CD8-positive, alpha-beta memory T cell (primary cell): ENCODE measurements around the gene PTGIS. TPM values are rescaled to one million over a fixed set of nuclear protein-coding genes. Genes with fewer than 3 reads are reported as not detected.
A peak's percentile ranks its signal among the peaks of the same experiment; 100 is the strongest.

Experiments used
- CTCF ChIA-PET: fragments of 350-600 bp; sonication (Branson Sonifier 250); formaldehyde crosslinking; loops from one replicate; lab custom pipeline; 2021; ENCODE audit warnings: antibody characterized with exemption; lab: Charles Lee
- POLR2A ChIA-PET: fragments of 350-600 bp; sonication (Branson Sonifier 250); formaldehyde crosslinking; loops from one replicate; lab custom pipeline; 2021; ENCODE audit warnings: antibody characterized with exemption; lab: Charles Lee
- DNase-seq, 5 donors: peaks; one replicate each; pipeline versions ENCODE4 v3.0.0 to v3.0.0-alpha.2; 2020 to 2022; ENCODE audit warnings: mixed read lengths in 1 of 5
- H3K27ac ChIP-seq: one replicate; pipeline ENCODE4 v1.7.0; 2013; ENCODE audit warnings: low read depth, mild to moderate bottlenecking, low read length, moderate library complexity
- H3K27me3 ChIP-seq: 2 replicates; pipeline ENCODE4 v1.7.0; 2013; ENCODE audit warnings: low read length, mild to moderate bottlenecking; ENCODE audit not compliant: insufficient read depth, poor library complexity, severe bottlenecking
- H3K36me3 ChIP-seq: 2 replicates; pipeline ENCODE4 v1.7.0; 2013; ENCODE audit warnings: mild to moderate bottlenecking, low read length, moderate library complexity; ENCODE audit not compliant: insufficient read depth
- H3K4me1 ChIP-seq: 2 replicates; pipeline ENCODE4 v1.7.0; 2013; ENCODE audit warnings: mild to moderate bottlenecking, low read length, moderate library complexity; ENCODE audit not compliant: insufficient read depth
- H3K4me3 ChIP-seq: 2 replicates; pipeline ENCODE4 v1.7.0; 2013; ENCODE audit warnings: mild to moderate bottlenecking, low read length
- H3K9me3 ChIP-seq: 2 replicates; pipeline ENCODE4 v1.7.0; 2013; ENCODE audit warnings: mild to moderate bottlenecking, low read length
- H3K27ac Mint-ChIP-seq, 8 donors: one replicate each; pipeline ENCODE4 v1.8.0; 2020 to 2021; ENCODE audit warnings: mixed read lengths in 8 of 8, mild to moderate bottlenecking in 6 of 8, inconsistent platforms in 3 of 8, moderate library complexity in 3 of 8
- H3K27me3 Mint-ChIP-seq, 2 donors: one replicate each; pipeline ENCODE4 v1.8.0; 2020 to 2021; ENCODE audit warnings: mixed read lengths in 2 of 2, mild to moderate bottlenecking in 1 of 2, moderate library complexity in 1 of 2
- H3K36me3 Mint-ChIP-seq, 3 donors: one replicate each; pipeline ENCODE4 v1.8.0; 2020 to 2021; ENCODE audit warnings: mixed read lengths in 3 of 3, inconsistent platforms in 1 of 3, mild to moderate bottlenecking in 1 of 3
- H3K4me1 Mint-ChIP-seq, 3 donors: one replicate each; pipeline ENCODE4 v1.8.0; 2020 to 2021; ENCODE audit warnings: mixed read lengths in 3 of 3, inconsistent platforms in 1 of 3, mild to moderate bottlenecking in 1 of 3
- H3K4me3 Mint-ChIP-seq, 7 donors: one replicate each; pipeline ENCODE4 v1.8.0; 2020 to 2021; ENCODE audit warnings: mixed read lengths in 7 of 7, mild to moderate bottlenecking in 6 of 7, moderate library complexity in 4 of 7, inconsistent platforms in 2 of 7
- H3K9me3 Mint-ChIP-seq, 5 donors: one replicate each; pipeline ENCODE4 v1.8.0; 2020 to 2022; ENCODE audit warnings: mixed read lengths in 5 of 5, mild to moderate bottlenecking in 3 of 5, moderate library complexity in 2 of 5, inconsistent platforms in 1 of 5
- polyA plus RNA-seq: library from polyadenylated mRNA; unstranded; fragments of 300-500 nt; fragmentation: Illumina TruSeq; gene quantifications from one replicate; pipeline ENCODE4 v1.2.3, GENCODE V29; 2021
- total RNA-seq, 2 experiments: library from RNA; stranded (reverse); gene quantifications; one replicate each; pipeline ENCODE4 v1.2.3, GENCODE V29; 2021

Gene PTGIS
- total and polyA plus RNA-seq, 3 experiments from 2014 or later, result 0.15 to 7.8 (median 7.6) TPM

- no peak for DNase-seq
- peaks cover 13% of the 10 kb centered on the region for H3K27me3 ChIP-seq
- H3K4me3 ChIP-seq, result no peak overlapping the region
- H3K4me3 Mint-ChIP-seq, result no peak overlapping the region
- no peaks in the 10 kb centered on the region for H3K9me3 Mint-ChIP-seq
- H3K27ac ChIP-seq, result no peak overlapping the region
- no peaks in the 10 kb centered on the region for H3K36me3 Mint-ChIP-seq
- no peaks in the 10 kb centered on the region for H3K9me3 ChIP-seq
- H3K4me1 Mint-ChIP-seq, result peaks cover 2 to 5% (median 3%) of the 10 kb centered on the region in 3 donors
- ChIA-PET POLR2A (interaction anchor here (0.6 kb wide), 1 partner anchor 223 kb away, joined by 7 read pairs; no protein-coding TSS in a partner anchor), CTCF (interaction anchor here (1.0 to 2.0 kb wide), 2 partner anchors 82 to 171 kb away, joined by 3 to 5 read pairs; no protein-coding TSS in a partner anchor)
- no peaks in the 10 kb centered on the region for H3K4me1 ChIP-seq
- H3K27ac Mint-ChIP-seq, result no peak overlapping the region
- no peaks in the 10 kb centered on the region for H3K36me3 ChIP-seq
- peaks cover 25 to 59% of the 10 kb centered on the region in 2 donors for H3K27me3 Mint-ChIP-seq
Measured at GRCh38 chr20:49505518-49505917, 62.4 kb downstream of the PTGIS start.

- Histone ChIP-seq H3K4me3 (no peak overlapping the region), H3K36me3 (no peaks in the 10 kb centered on the region), H3K9me3 (no peaks in the 10 kb centered on the region), H3K27ac (no peak overlapping the region), H3K4me1 (no peaks in the 10 kb centered on the region), H3K27me3 (peaks cover 3% of the 10 kb centered on the region)
- ChIA-PET POLR2A (no interaction called here), CTCF (no interaction called here)
- no peaks in the 10 kb centered on the region for H3K36me3 Mint-ChIP-seq
- H3K9me3 Mint-ChIP-seq, result no peaks in the 10 kb centered on the region
- no peak overlapping the region for H3K27ac Mint-ChIP-seq
- no peak overlapping the region for H3K4me3 Mint-ChIP-seq
- no peaks in the 10 kb centered on the region for H3K4me1 Mint-ChIP-seq
- no peak for DNase-seq
- peaks cover 18 to 44% of the 10 kb centered on the region in 2 donors for H3K27me3 Mint-ChIP-seq
Measured at GRCh38 chr20:49503176-49503575, 64.8 kb downstream of the PTGIS start.

GRCh38 chr20:49501917-49502316, 66.0 kb downstream of the PTGIS start:
- Mint-ChIP-seq H3K4me1 (no peaks in the 10 kb centered on the region), H3K27ac (peak overlapping the region in 1 of 8 donors; percentile 25), H3K4me3 (no peak overlapping the region), H3K9me3 (no peaks in the 10 kb centered on the region), H3K27me3 (peaks cover 15 to 47% of the 10 kb centered on the region in 2 donors), H3K36me3 (no peaks in the 10 kb centered on the region)
- POLR2A ChIA-PET, result no interaction called here
- CTCF ChIA-PET, result no interaction called here
- no peak for DNase-seq
- Histone ChIP-seq H3K4me3 (no peak overlapping the region), H3K4me1 (no peaks in the 10 kb centered on the region), H3K9me3 (no peaks in the 10 kb centered on the region), H3K27me3 (peaks cover 3% of the 10 kb centered on the region), H3K27ac (no peak overlapping the region), H3K36me3 (no peaks in the 10 kb centered on the region)

- peaks cover 0 to 2% (median 0%) of the 10 kb centered on the region in 5 donors for H3K9me3 Mint-ChIP-seq
- no peak overlapping the region for H3K27ac ChIP-seq
- peaks cover 9 to 27% of the 10 kb centered on the region in 2 donors for H3K27me3 Mint-ChIP-seq
- H3K27me3 ChIP-seq, result no peaks in the 10 kb centered on the region
- no peaks in the 10 kb centered on the region for H3K36me3 Mint-ChIP-seq
- no peak overlapping the region for H3K4me3 Mint-ChIP-seq
- H3K4me3 ChIP-seq, result no peak overlapping the region
- no peaks in the 10 kb centered on the region for H3K9me3 ChIP-seq
- no peaks in the 10 kb centered on the region for H3K4me1 ChIP-seq
- H3K36me3 ChIP-seq, result no peaks in the 10 kb centered on the region
- H3K27ac Mint-ChIP-seq, result no peak overlapping the region
- no peak for DNase-seq
- CTCF ChIA-PET, result interaction anchor here (1.6 kb wide), 1 partner anchor 24 kb away, joined by 5 read pairs; no protein-coding TSS in a partner anchor
- H3K4me1 Mint-ChIP-seq, result no peaks in the 10 kb centered on the region
- POLR2A ChIA-PET, result no interaction called here
Measured at GRCh38 chr20:49497398-49497669, 70.6 kb downstream of the PTGIS start.

GRCh38 chr20:49496553-49497397, 71.2 kb downstream of the PTGIS start:
- CTCF ChIA-PET, result no interaction called here
- Histone ChIP-seq H3K27ac (no peak overlapping the region), H3K9me3 (no peaks in the 10 kb centered on the region), H3K4me3 (no peak overlapping the region), H3K36me3 (no peaks in the 10 kb centered on the region), H3K4me1 (no peaks in the 10 kb centered on the region), H3K27me3 (no peaks in the 10 kb centered on the region)
- H3K27ac Mint-ChIP-seq, result no peak overlapping the region
- POLR2A ChIA-PET, result no interaction called here
- H3K9me3 Mint-ChIP-seq, result peaks cover 0 to 2% (median 0%) of the 10 kb centered on the region in 5 donors
- no peak overlapping the region for H3K4me3 Mint-ChIP-seq
- no peaks in the 10 kb centered on the region for H3K36me3 Mint-ChIP-seq
- H3K27me3 Mint-ChIP-seq, result peaks cover 12 to 31% of the 10 kb centered on the region in 2 donors
- no peak for DNase-seq
- no peaks in the 10 kb centered on the region for H3K4me1 Mint-ChIP-seq

- Mint-ChIP-seq H3K4me1 (no peaks in the 10 kb centered on the region), H3K27ac (no peak overlapping the region), H3K27me3 (peaks cover 18 to 29% of the 10 kb centered on the region in 2 donors), H3K9me3 (peaks cover 0 to 7% (median 3%) of the 10 kb centered on the region in 5 donors), H3K4me3 (no peak overlapping the region), H3K36me3 (no peaks in the 10 kb centered on the region)
- no peak overlapping the region for H3K27ac ChIP-seq
- ChIA-PET CTCF (no interaction called here), POLR2A (no interaction called here)
- no peak overlapping the region for H3K4me3 ChIP-seq
- H3K4me1 ChIP-seq, result no peaks in the 10 kb centered on the region
- no peaks in the 10 kb centered on the region for H3K9me3 ChIP-seq
- no peaks in the 10 kb centered on the region for H3K36me3 ChIP-seq
- no peak for DNase-seq
- H3K27me3 ChIP-seq, result no peaks in the 10 kb centered on the region
Measured at GRCh38 chr20:49496043-49496442, 71.9 kb downstream of the PTGIS start.

GRCh38 chr20:49490689-49491088, 77.2 kb downstream of the PTGIS start:
- Mint-ChIP-seq H3K4me1 (peaks cover 0 to under 1% (median 0%) of the 10 kb centered on the region in 3 donors), H3K9me3 (peaks cover 0 to 12% (median 7%) of the 10 kb centered on the region in 5 donors), H3K36me3 (no peaks in the 10 kb centered on the region), H3K27ac (no peak overlapping the region), H3K4me3 (no peak overlapping the region), H3K27me3 (peaks cover 54 to 59% of the 10 kb centered on the region in 2 donors)
- DNase-seq, result no peak
- H3K27ac ChIP-seq, result no peak overlapping the region
- peaks cover 6% of the 10 kb centered on the region for H3K27me3 ChIP-seq
- H3K4me1 ChIP-seq, result no peaks in the 10 kb centered on the region
- ChIA-PET POLR2A (no interaction called here), CTCF (no interaction called here)
- H3K36me3 ChIP-seq, result no peaks in the 10 kb centered on the region
- H3K4me3 ChIP-seq, result no peak overlapping the region
- H3K9me3 ChIP-seq, result no peaks in the 10 kb centered on the region

- Histone ChIP-seq H3K4me3 (no peak overlapping the region), H3K9me3 (no peaks in the 10 kb centered on the region), H3K36me3 (no peaks in the 10 kb centered on the region), H3K4me1 (no peaks in the 10 kb centered on the region), H3K27me3 (peaks cover 6% of the 10 kb centered on the region), H3K27ac (no peak overlapping the region)
- H3K9me3 Mint-ChIP-seq, result peaks cover 0 to 12% (median 7%) of the 10 kb centered on the region in 5 donors
- no peaks in the 10 kb centered on the region for H3K36me3 Mint-ChIP-seq
- H3K4me1 Mint-ChIP-seq, result peaks cover 2% of the 10 kb centered on the region in 3 donors
- no peak overlapping the region for H3K4me3 Mint-ChIP-seq
- no peak for DNase-seq
- no peak overlapping the region for H3K27ac Mint-ChIP-seq
- ChIA-PET CTCF (no interaction called here), POLR2A (no interaction called here)
- H3K27me3 Mint-ChIP-seq, result peaks cover 63 to 69% of the 10 kb centered on the region in 2 donors
Measured at GRCh38 chr20:49489688-49490087, 78.2 kb downstream of the PTGIS start.
